Measurements from ENCODE around the gene GLRX5.

The GLRX5 gene

GRCh38 chr14:95489214-95490137 lies 45.4 kb upstream of the GLRX5 start:
- H3K4me3 ChIP-seq (ENCODE audit: low read depth, low read length): no peak overlapping the region
- no peak for TF ChIP-seq CTCF (IDR thresholded peaks at IDR 0.05; ENCODE audit: borderline replicate concordance, insufficient read depth, low read depth, low read length)

- TF ChIP-seq CTCF (IDR thresholded peaks at IDR 0.05; ENCODE audit: borderline replicate concordance, insufficient read depth, low read depth, low read length): no peak
- no peak overlapping the region for H3K4me3 ChIP-seq (ENCODE audit: low read depth, low read length)
Measured at GRCh38 chr14:95490138-95490509, 44.7 kb upstream of the GLRX5 start.

- no peak for TF ChIP-seq CTCF (IDR thresholded peaks at IDR 0.05; ENCODE audit: borderline replicate concordance, insufficient read depth, low read depth, low read length)
- H3K4me3 ChIP-seq (ENCODE audit: low read depth, low read length): no peak overlapping the region
Measured at GRCh38 chr14:95490727-95491451, 44.0 kb upstream of the GLRX5 start.

GRCh38 chr14:95491936-95492608 lies 42.8 kb upstream of the GLRX5 start:
- no peak overlapping the region for H3K4me3 ChIP-seq (ENCODE audit: low read depth, low read length)
- TF ChIP-seq CTCF (IDR thresholded peaks at IDR 0.05; ENCODE audit: borderline replicate concordance, insufficient read depth, low read depth, low read length): no peak

GRCh38 chr14:95493503-95493902 lies 41.3 kb upstream of the GLRX5 start:
- no peak overlapping the region for H3K4me3 ChIP-seq (ENCODE audit: low read depth, low read length)
- no peak for TF ChIP-seq CTCF (IDR thresholded peaks at IDR 0.05; ENCODE audit: borderline replicate concordance, insufficient read depth, low read depth, low read length)

- TF ChIP-seq CTCF (IDR thresholded peaks at IDR 0.05; ENCODE audit: borderline replicate concordance, insufficient read depth, low read depth, low read length): no peak
- no peak overlapping the region for H3K4me3 ChIP-seq (ENCODE audit: low read depth, low read length)
Measured at GRCh38 chr14:95493976-95494375, 40.9 kb upstream of the GLRX5 start.
